Esophagus squamous epithelium (tissue), 5 donors: Measurements from ENCODE around the gene CARD16. TPM values are rescaled to one million over a fixed set of nuclear protein-coding genes. Genes with fewer than 3 reads are reported as not detected.
A peak's percentile ranks its signal among the peaks of the same experiment; 100 is the strongest.
"Not testable (repeated sequence)": the region's sequence is repeated elsewhere in the genome, so short reads cannot be mapped to it uniquely, and the experiment has no call there.

Source experiments
- DNase-seq: peaks from one replicate; lab custom pipeline; 2025; lab: John Stamatoyannopoulos, UW
- H3K27ac ChIP-seq, 4 donors: fragments of 200-600 bp; sonication (generic); one replicate each; pipeline ENCODE4 v1.5.1; 2016 to 2019; ENCODE audit warnings: mild to moderate bottlenecking in 1 of 4
- H3K27me3 ChIP-seq, 4 donors: fragments of 200-600 bp; sonication (generic); 1 replicate in 3 of 4; 2 replicates in 1 of 4; pipeline versions ENCODE4 v1.5.1 to v1.6.0; 2017 to 2021; ENCODE audit warnings: antibody characterized with exemption in 1 of 4
- H3K36me3 ChIP-seq, 3 donors: fragments of 200-600 bp; sonication (generic); one replicate each; pipeline ENCODE4 v1.5.1; 2016 to 2019
- H3K4me1 ChIP-seq, 3 donors: fragments of 200-600 bp; sonication (generic); one replicate each; pipeline ENCODE4 v1.5.1; 2017 to 2019
- H3K4me3 ChIP-seq, 4 donors: fragments of 200-600 bp; sonication (generic); 1 replicate in 3 of 4; 2 replicates in 1 of 4; pipeline ENCODE4 v1.5.1; 2016 to 2019; ENCODE audit warnings: mild to moderate bottlenecking in 2 of 4, moderate library complexity in 1 of 4
- H3K9me3 ChIP-seq, 3 donors: fragments of 200-600 bp; sonication (generic); one replicate each; pipeline ENCODE4 v1.5.1; 2016 to 2019
- CTCF ChIP-seq, 6 experiments: fragments of 450-650 bp in 4 of 6; fragments of 200-600 bp in 2 of 6; sonication (generic) in 2 of 6; IDR thresholded peaks; one replicate each; pipeline ENCODE4 v1.5.1; 2016 to 2019; ENCODE audit warnings: antibody characterized with exemption in 6 of 6, mild to moderate bottlenecking in 4 of 6, moderate library complexity in 4 of 6
- POLR2A ChIP-seq, 4 donors: fragments of 450-650 bp; IDR thresholded peaks; one replicate each; pipeline ENCODE4 v1.6.1; 2017; ENCODE audit warnings: antibody characterized with exemption in 4 of 4, mild to moderate bottlenecking in 4 of 4, moderate library complexity in 3 of 4
- WGBS, 2 donors: methylation state at CpG; one replicate each; pipeline ENCODE4 v1.1.5; 2018; 5-methylcytosine and 5-hydroxymethylcytosine counted together
- intact Hi-C: fragments of 100-400 bp; cut with DNase I; formaldehyde crosslinking; loops from one replicate; pipeline ENCODE4 v1.15.0; 2022
- total RNA-seq, 4 donors: library from RNA; depleted of rRNA; stranded (reverse); fragments of >200 nt; gene quantifications; one replicate each; pipeline ENCODE4 v1.1.0, GENCODE V29; 2016
- donor health status: DM: yes; HTN: yes; CAD: no.

Gene CARD16
- total RNA-seq, 4 donors from 2014 or later = 4.0 to 10.5 (median 8.4) TPM

GRCh38 chr11:105074166-105074530 is 29.0 kb upstream of the CARD16 start:
- Histone ChIP-seq H3K9me3 (no peaks in the 10 kb centered on the region), H3K36me3 (no peaks in the 10 kb centered on the region), H3K4me1 (peaks cover 0 to 18% (median 0%) of the 10 kb centered on the region in 3 donors), H3K27me3 (no peaks in the 10 kb centered on the region), H3K27ac (no peak overlapping the region), H3K4me3 (no peak overlapping the region)
- no peak for DNase-seq
- TF ChIP-seq CTCF (IDR thresholded peaks at IDR 0.05) (no peak), POLR2A (IDR thresholded peaks at IDR 0.05) (no peak)
- WGBS, 2 donors = 69 to 88% methylated on average over 2 of the region's 2 CpGs
- intact Hi-C loops = no loop called here

GRCh38 chr11:105073456-105074165 is 28.5 kb upstream of the CARD16 start:
- H3K36me3 ChIP-seq = no peaks in the 10 kb centered on the region
- no peak overlapping the region for H3K4me3 ChIP-seq
- intact Hi-C loops = no loop called here
- H3K4me1 ChIP-seq = peaks cover 0 to 18% (median 0%) of the 10 kb centered on the region in 3 donors
- no peak overlapping the region for H3K27ac ChIP-seq
- TF ChIP-seq CTCF (IDR thresholded peaks at IDR 0.05) (no peak), POLR2A (IDR thresholded peaks at IDR 0.05) (no peak)
- no peaks in the 10 kb centered on the region for H3K9me3 ChIP-seq
- no peak for DNase-seq
- WGBS, 2 donors = 78% methylated on average over 1 of the region's 1 CpG; no CpG with 5 or more reads in 1 of the 2 donors
- no peaks in the 10 kb centered on the region for H3K27me3 ChIP-seq

GRCh38 chr11:105072080-105072479 is 26.9 kb upstream of the CARD16 start:
- H3K27me3 ChIP-seq, H3K9me3 ChIP-seq, H3K4me3 ChIP-seq, intact Hi-C loops, DNase-seq, H3K27ac ChIP-seq, H3K36me3 ChIP-seq: not testable (repeated sequence)
- peaks cover 0 to 18% (median 0%) of the 10 kb centered on the region in 3 donors for H3K4me1 ChIP-seq
- WGBS, 2 donors = 50 to 67% methylated on average over 1 of the region's 2 CpGs

DNA sequence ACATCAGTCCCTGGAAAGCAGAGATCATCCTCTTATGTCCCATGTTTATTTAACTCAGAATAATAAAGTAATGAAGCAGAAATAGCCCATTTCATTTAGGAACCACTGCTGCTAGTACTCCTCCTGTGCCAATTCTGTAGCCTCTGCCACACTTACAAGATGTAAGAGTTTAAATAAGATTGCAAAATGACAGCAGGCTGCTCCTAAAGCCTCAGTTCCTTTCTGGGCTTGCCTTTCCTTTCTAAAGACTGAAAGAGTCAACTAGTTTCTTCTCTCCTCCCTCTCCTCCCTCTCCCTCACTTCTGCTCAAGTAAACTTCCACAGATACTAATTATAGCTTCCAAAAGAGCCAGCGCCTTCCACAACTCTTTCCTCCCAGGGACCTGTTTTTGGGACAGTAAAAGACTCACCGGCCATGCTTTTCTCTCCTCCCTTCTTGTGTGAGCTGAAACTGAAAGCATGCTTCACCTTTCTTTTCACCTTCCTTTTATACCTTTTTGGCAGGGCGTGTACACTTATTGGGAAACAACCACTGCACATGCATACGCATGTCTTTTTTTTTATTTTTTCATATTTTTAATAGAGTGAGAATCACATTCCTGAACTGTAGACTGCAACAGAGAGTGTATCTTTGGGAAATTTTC is 26.1 kb upstream of the CARD16 start:
- peak in 2 of 4 donors; percentile 55 to 68 for TF ChIP-seq POLR2A (IDR thresholded peaks at IDR 0.05)
- TF ChIP-seq CTCF (IDR thresholded peaks at IDR 0.05) = no peak
- WGBS, 2 donors = 36 to 48% methylated on average over 4 of the region's 4 CpGs
- Histone ChIP-seq H3K27me3 (no peaks in the 10 kb centered on the region), H3K27ac (peak overlapping the region; percentile 44 to 78 (median 76)), H3K4me3 (peak overlapping the region; percentile 18 to 55 (median 34)), H3K4me1 (peaks cover 0 to 18% (median 0%) of the 10 kb centered on the region in 3 donors), H3K9me3 (no peaks in the 10 kb centered on the region), H3K36me3 (no peaks in the 10 kb centered on the region)
- intact Hi-C loops = no loop called here
- DNase-seq = no peak

GRCh38 chr11:105070306-105070705 is 25.2 kb upstream of the CARD16 start:
- Histone ChIP-seq H3K9me3 (no peaks in the 10 kb centered on the region), H3K4me1 (peaks cover 0 to 18% (median 0%) of the 10 kb centered on the region in 3 donors), H3K27me3 (no peaks in the 10 kb centered on the region), H3K36me3 (no peaks in the 10 kb centered on the region), H3K27ac (peak overlapping the region; percentile 44 to 78 (median 76)), H3K4me3 (peak overlapping the region; percentile 18 to 55 (median 34))
- no peak for TF ChIP-seq CTCF (IDR thresholded peaks at IDR 0.05)
- no peak for TF ChIP-seq POLR2A (IDR thresholded peaks at IDR 0.05)
- intact Hi-C loops = no loop called here
- 33 to 45% methylated on average over 4 of the region's 4 CpGs for WGBS, 2 donors
- DNase-seq = no peak

- H3K27me3 ChIP-seq, H3K36me3 ChIP-seq, H3K4me3 ChIP-seq, intact Hi-C loops, DNase-seq, H3K9me3 ChIP-seq, H3K27ac ChIP-seq: not testable (repeated sequence)
- H3K4me1 ChIP-seq = peaks cover 0 to 18% (median 0%) of the 10 kb centered on the region in 3 donors
- 30 to 85% methylated on average over 2 of the region's 2 CpGs for WGBS, 2 donors
Measured at GRCh38 chr11:105069749-105070148, 24.6 kb upstream of the CARD16 start.

- WGBS, 2 donors = 29 to 33% methylated on average over 8 to 9 of the region's 9 CpGs
- H3K36me3 ChIP-seq, DNase-seq, H3K27me3 ChIP-seq, H3K9me3 ChIP-seq, intact Hi-C loops: not testable (repeated sequence)
- Histone ChIP-seq H3K4me1 (peaks cover 0 to 17% (median 0%) of the 10 kb centered on the region in 3 donors), H3K4me3 (peak overlapping the region in 2 of 4 donors; percentile 11 to 28), H3K27ac (peak overlapping the region in 3 of 4 donors; percentile 20 to 43 (median 34))
Measured at GRCh38 chr11:105063245-105063941, 18.3 kb upstream of the CARD16 start.
